ENCODE results near the gene TUBGCP3.
"Not testable (repeated sequence)": the region's sequence is repeated elsewhere in the genome, so short reads cannot be mapped to it uniquely, and the experiment has no call there.

The TUBGCP3 gene

GRCh38 chr13:112629161-112629560, 41.2 kb upstream of the TUBGCP3 start:
- H3K4me3 ChIP-seq (replicated peaks in 1 of 2; ENCODE audit: low read depth in 2 of 2, low read length in 2 of 2) = no peak overlapping the region
- no peak for TF ChIP-seq CTCF (IDR thresholded peaks at IDR 0.05; ENCODE audit: low read depth, low read length)
- DNase-seq (ENCODE audit: low read depth in 2 of 2) = no peak

GRCh38 chr13:112627613-112628012, 39.7 kb upstream of the TUBGCP3 start:
- not testable (repeated sequence) for DNase-seq (ENCODE audit: low read depth in 2 of 2); H3K4me3 ChIP-seq (replicated peaks in 1 of 2; ENCODE audit: low read depth in 2 of 2, low read length in 2 of 2)

- H3K4me3 ChIP-seq (replicated peaks in 1 of 2; ENCODE audit: low read depth in 2 of 2, low read length in 2 of 2) = no peak overlapping the region
- TF ChIP-seq CTCF (IDR thresholded peaks at IDR 0.05; ENCODE audit: low read depth, low read length) = no peak
- no peak for DNase-seq (ENCODE audit: low read depth in 2 of 2)
Observed at GRCh38 chr13:112627161-112627560, 39.2 kb upstream of the TUBGCP3 start.

GRCh38 chr13:112626761-112627160, 38.8 kb upstream of the TUBGCP3 start:
- no peak for TF ChIP-seq CTCF (IDR thresholded peaks at IDR 0.05; ENCODE audit: low read depth, low read length)
- no peak for DNase-seq (ENCODE audit: low read depth in 2 of 2)

GRCh38 chr13:112626124-112626523, 38.2 kb upstream of the TUBGCP3 start:
- no peak for TF ChIP-seq CTCF (IDR thresholded peaks at IDR 0.05; ENCODE audit: low read depth, low read length)
- H3K4me3 ChIP-seq (replicated peaks in 1 of 2; ENCODE audit: low read depth in 2 of 2, low read length in 2 of 2) = no peak overlapping the region
- no peak for DNase-seq (ENCODE audit: low read depth in 2 of 2)

More at GRCh38 chr13:112626761-112627160, 38.8 kb upstream of the TUBGCP3 start:
- H3K4me3 ChIP-seq (replicated peaks in 1 of 2; ENCODE audit: low read depth in 2 of 2, low read length in 2 of 2) = no peak overlapping the region

- no peak overlapping the region for H3K4me3 ChIP-seq (replicated peaks in 1 of 2; ENCODE audit: low read depth in 2 of 2, low read length in 2 of 2)
- TF ChIP-seq CTCF (IDR thresholded peaks at IDR 0.05; ENCODE audit: low read depth, low read length) = no peak
- no peak for DNase-seq (ENCODE audit: low read depth in 2 of 2)
Observed at GRCh38 chr13:112625698-112626097, 37.7 kb upstream of the TUBGCP3 start.

- no peak for DNase-seq (ENCODE audit: low read depth in 2 of 2)
- no peak overlapping the region for H3K4me3 ChIP-seq (replicated peaks in 1 of 2; ENCODE audit: low read depth in 2 of 2, low read length in 2 of 2)
- no peak for TF ChIP-seq CTCF (IDR thresholded peaks at IDR 0.05; ENCODE audit: low read depth, low read length)
Observed at GRCh38 chr13:112624602-112625430, 36.9 kb upstream of the TUBGCP3 start.

All from cardiac fibroblast (primary cell).